Osteocyte (in vitro differentiated cells): ENCODE results near the gene NPHS1. TPM values are rescaled to one million over a fixed set of nuclear protein-coding genes. Genes with fewer than 3 reads are reported as not detected.
"Not testable (repeated sequence)": the region's sequence is repeated elsewhere in the genome, so short reads cannot be mapped to it uniquely, and the experiment has no call there.

ENCODE experiments used
- DNase-seq: peaks from one replicate; pipeline ENCODE4 v3.0.0; 2021; ENCODE audit warnings: mixed read lengths; ENCODE audit not compliant: unreplicated experiment; ENCODE audit errors: extremely low spot score
- H3K27ac Mint-ChIP-seq: one replicate; pipeline ENCODE4 v1.8.0; 2021; ENCODE audit warnings: mild to moderate bottlenecking, mixed read lengths; ENCODE audit not compliant: unreplicated experiment
- H3K27me3 Mint-ChIP-seq: one replicate; pipeline ENCODE4 v1.8.0; 2021; ENCODE audit warnings: mixed read lengths; ENCODE audit not compliant: unreplicated experiment
- H3K36me3 Mint-ChIP-seq: one replicate; pipeline ENCODE4 v1.8.0; 2021; ENCODE audit warnings: mixed read lengths; ENCODE audit not compliant: unreplicated experiment
- H3K4me1 Mint-ChIP-seq: one replicate; pipeline ENCODE4 v1.8.0; 2021; ENCODE audit warnings: mixed read lengths; ENCODE audit not compliant: unreplicated experiment
- H3K4me3 Mint-ChIP-seq: one replicate; pipeline ENCODE4 v1.8.0; 2021; ENCODE audit warnings: mild to moderate bottlenecking, moderate library complexity, mixed read lengths; ENCODE audit not compliant: unreplicated experiment
- H3K9me3 Mint-ChIP-seq: one replicate; pipeline ENCODE4 v1.8.0; 2021; ENCODE audit warnings: mixed read lengths; ENCODE audit not compliant: unreplicated experiment
- total RNA-seq: library from RNA; stranded (reverse); gene quantifications from 2 replicates; pipeline ENCODE4 v1.2.1, GENCODE V29; 2021
- TF ChIP-seq, protein P1 (sequence below): fragments of 200-600 bp; sonication (generic); IDR thresholded peaks from 2 replicates; pipeline ENCODE4 v1.5.0; 2021; ENCODE audit warnings: antibody characterized with exemption, mild to moderate bottlenecking, moderate library complexity

The NPHS1 gene
- total RNA-seq, 1 donor from 2014 or later, result not detected

DNA sequence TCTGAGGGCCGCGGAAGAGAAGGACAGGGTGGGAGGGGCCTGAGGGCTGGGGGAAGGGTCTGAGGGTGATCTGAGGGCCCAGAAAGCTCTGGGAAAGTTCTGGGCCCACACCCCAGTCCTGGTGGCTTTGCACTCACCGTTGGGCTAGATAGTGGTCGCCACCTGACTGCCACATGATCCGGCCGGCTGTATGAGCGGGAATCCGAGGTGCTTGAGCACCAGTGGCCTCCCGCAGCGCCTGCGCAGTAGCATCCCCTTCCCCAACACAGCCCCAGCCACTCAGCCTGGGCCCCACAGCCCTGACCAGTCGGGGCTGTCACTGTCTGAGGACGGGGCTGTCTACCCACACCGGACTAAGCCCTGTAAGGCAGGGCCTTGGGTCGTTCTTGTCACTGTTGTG lies 54.6 kb downstream of the NPHS1 start:
- DNase-seq, result no peak
- peaks cover 3% of the 10 kb centered on the region for H3K27me3 Mint-ChIP-seq

DNA sequence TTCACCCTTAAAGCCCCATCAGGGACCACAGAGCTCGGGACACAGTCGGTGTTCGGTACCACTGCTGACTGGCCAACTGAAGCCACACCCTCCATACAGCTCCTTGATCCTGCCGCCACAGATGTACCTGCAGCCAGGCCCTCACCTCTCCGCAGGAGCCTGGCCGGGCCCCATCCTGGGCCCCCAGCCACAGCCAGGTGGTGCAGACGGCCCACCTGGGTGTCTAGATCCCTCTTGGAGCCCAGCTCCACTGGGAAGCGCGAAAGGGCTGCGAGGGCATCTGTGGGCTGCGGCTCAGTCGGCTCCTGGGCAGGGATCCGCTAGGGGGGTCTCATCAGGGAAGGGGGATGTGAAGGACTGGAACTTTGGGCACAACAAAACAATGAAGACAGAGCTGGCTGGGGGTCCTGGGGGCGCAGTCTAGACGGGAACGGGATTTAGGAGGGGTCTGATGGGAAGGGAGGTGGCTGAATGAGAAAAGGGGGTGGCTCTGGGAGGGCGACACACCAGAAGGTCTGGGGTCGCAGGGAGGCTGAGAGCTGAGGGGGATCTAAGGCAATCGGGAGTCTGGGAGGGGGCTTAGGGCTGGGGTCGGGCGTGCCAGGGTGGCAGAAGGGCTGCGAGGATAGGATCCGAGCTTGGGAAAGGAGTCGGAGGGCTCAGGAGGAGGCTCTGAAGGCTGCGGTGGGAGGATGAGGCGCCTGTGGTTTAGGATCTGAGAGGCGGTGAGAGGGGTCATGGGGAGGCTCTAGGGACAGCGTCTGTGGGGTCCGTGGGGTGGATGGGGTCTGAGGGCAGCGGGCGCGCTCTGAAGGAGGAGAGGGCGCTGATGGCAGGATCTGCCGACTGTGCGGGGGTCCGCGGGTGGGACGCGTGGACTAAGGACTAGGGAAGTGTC lies 55.4 kb downstream of the NPHS1 start:
- Mint-ChIP-seq H3K4me1 (no peaks in the 10 kb centered on the region), H3K27ac (no peak overlapping the region), H3K36me3 (no peaks in the 10 kb centered on the region), H3K9me3 (no peaks in the 10 kb centered on the region), H3K27me3 (peaks cover 3% of the 10 kb centered on the region), H3K4me3 (no peak overlapping the region)
- TF ChIP-seq, protein P1, sequence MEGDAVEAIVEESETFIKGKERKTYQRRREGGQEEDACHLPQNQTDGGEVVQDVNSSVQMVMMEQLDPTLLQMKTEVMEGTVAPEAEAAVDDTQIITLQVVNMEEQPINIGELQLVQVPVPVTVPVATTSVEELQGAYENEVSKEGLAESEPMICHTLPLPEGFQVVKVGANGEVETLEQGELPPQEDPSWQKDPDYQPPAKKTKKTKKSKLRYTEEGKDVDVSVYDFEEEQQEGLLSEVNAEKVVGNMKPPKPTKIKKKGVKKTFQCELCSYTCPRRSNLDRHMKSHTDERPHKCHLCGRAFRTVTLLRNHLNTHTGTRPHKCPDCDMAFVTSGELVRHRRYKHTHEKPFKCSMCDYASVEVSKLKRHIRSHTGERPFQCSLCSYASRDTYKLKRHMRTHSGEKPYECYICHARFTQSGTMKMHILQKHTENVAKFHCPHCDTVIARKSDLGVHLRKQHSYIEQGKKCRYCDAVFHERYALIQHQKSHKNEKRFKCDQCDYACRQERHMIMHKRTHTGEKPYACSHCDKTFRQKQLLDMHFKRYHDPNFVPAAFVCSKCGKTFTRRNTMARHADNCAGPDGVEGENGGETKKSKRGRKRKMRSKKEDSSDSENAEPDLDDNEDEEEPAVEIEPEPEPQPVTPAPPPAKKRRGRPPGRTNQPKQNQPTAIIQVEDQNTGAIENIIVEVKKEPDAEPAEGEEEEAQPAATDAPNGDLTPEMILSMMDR, result no peak
- DNase-seq, result no peak

More for the DNA sequence above, 54.6 kb downstream of the NPHS1 start:
- Mint-ChIP-seq H3K9me3 (no peaks in the 10 kb centered on the region), H3K27ac (no peak overlapping the region), H3K36me3 (no peaks in the 10 kb centered on the region), H3K4me3 (no peak overlapping the region), H3K4me1 (no peaks in the 10 kb centered on the region)
- TF ChIP-seq, protein P1, result no peak

DNA sequence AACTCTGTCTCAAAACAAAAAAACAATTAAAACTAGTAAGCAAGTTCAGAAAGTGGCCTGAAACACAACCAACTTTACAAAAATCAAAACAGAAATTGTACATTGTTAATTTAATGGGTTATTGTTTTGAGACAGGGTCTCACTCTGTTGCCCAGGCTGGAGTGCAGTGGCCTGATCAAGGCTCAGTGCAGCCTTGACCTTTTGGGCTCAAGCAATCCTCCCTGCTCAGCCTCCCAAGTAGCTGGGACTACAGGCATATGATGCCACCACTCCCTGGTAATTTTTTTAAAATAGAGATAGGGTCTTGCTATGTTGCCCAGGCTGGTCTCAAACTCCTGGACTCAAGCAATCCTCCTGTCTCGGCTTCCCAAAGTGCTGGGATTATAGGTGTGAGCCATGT lies 56.7 kb downstream of the NPHS1 start:
- H3K4me1 Mint-ChIP-seq, H3K9me3 Mint-ChIP-seq, H3K27ac Mint-ChIP-seq, H3K4me3 Mint-ChIP-seq, H3K36me3 Mint-ChIP-seq, DNase-seq, H3K27me3 Mint-ChIP-seq: not testable (repeated sequence)

DNA sequence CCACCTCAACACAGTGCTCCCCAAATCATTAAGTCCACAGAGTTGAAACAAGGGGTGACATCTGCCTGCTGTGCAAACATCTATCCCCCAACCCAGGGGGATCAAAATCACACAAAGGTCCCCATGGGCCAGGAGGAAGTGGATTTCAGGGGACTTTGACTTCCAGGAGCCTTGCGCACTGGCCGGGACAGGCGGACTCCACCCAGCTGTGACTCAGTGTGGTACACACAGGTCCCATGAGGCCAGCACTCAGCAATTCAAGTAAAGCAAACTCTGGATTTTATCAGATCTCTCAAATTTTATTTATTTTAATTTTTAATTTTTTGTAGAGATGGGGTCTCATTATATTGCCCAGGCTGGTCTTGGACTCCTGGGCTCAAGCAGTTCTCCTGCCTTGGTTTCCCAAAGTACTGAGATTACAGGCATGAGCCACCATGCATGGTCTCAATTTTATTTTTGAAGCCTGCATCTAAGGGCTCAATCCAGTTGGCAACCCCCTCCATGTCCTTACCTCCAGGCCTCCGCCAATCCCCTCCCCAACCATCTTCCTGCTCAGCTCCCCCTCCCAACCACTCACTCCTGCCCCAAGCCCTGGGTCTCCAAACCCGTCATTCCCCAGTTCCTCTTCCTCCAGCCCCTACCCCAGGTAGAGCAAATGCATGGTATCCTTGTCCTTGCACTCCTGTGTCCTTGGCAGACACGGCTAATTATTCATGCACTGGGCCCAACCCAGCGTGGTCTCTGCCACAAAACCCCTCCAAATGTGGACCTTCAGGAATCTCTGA lies 58.7 kb downstream of the NPHS1 start:
- Mint-ChIP-seq H3K27ac (no peak overlapping the region), H3K27me3 (peaks cover 3% of the 10 kb centered on the region), H3K36me3 (no peaks in the 10 kb centered on the region), H3K4me3 (no peak overlapping the region), H3K4me1 (no peaks in the 10 kb centered on the region), H3K9me3 (no peaks in the 10 kb centered on the region)
- TF ChIP-seq, protein P1, result no peak
- DNase-seq, result no peak

DNA sequence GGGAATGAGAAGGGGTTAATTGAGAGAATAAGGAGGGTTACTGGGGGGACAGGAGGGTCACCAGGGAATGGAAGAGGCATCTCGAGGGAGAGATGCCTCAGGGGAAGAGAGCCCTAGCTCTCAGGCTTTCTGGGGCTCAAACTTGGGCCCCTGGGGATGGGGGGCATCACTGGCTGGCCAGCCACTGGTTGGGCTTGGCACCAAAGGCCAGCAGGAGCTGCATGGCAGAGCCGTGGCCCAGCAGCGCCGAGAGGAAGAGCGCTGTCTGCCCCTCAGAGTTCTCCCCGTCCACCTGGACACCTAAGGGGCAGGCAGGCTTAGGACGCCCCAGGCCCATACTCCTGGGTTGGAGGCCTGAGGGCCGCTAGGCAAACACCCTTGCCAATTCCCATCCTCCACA lies 59.4 kb downstream of the NPHS1 start:
- no peaks in the 10 kb centered on the region for H3K9me3 Mint-ChIP-seq
- DNase-seq, result no peak
- no peaks in the 10 kb centered on the region for H3K4me1 Mint-ChIP-seq
- H3K27ac Mint-ChIP-seq, result no peak overlapping the region
- H3K4me3 Mint-ChIP-seq, result no peak overlapping the region
- no peaks in the 10 kb centered on the region for H3K36me3 Mint-ChIP-seq
- TF ChIP-seq, protein P1, result no peak
- no peaks in the 10 kb centered on the region for H3K27me3 Mint-ChIP-seq
